HL-60/S4 (cell line): ENCODE data around the gene CCT8.

Experiments
- in situ Hi-C: fragments of 300-500 bp; cut with MboI; formaldehyde crosslinking; loops from 2 replicates; pipeline ENCODE4 v1.14.3; 2022; ENCODE audit warnings: low sequenced_read_pairs

Gene CCT8

DNA sequence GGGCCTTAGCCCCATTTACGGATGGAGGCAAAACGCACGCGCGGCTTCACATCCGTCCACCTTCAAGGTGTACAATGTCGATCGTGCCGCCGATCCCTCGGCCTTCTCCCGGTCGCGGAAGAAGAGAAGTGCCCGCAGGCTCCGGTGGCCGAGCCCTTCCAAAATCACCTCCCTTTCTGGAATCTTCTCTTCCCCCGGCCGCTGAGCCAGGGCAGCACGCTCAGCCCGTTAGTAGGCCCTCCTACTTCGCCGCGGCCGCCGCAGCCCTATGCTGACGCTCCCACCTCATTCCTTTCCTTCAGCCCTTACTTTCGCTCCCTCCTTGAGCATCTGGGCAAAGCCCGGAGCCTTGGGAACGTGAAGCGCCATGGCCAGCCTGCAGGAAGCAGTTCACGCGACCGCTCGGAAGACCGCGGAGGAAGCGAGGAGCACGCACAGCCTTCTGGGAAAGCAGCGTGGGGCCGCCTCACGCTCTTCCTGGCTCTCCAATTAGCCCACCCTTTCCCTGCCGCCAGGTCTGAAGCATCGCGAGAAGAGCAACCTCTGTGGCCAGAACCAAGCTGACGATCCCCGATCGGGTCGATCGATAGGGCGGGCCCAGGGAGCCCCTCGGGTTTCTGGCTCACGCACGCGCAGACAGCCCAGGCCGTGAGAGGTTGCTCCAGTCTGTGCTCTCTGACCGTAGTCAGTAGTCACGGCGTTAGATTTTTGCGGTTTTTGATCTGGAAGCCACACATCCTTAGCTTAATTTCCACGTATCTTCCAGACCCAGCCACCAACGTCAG lies at the start of gene CCT8:
CCT8 (minus strand) TSS at position 427 of the 785 bp plus-strand sequence; CDS start at position 369, 58 bp downstream.
- in situ Hi-C loops: no loop called here

GRCh38 chr21:29121759-29122158 lies 48.3 kb upstream of the CCT8 start:
- in situ Hi-C loops: no loop called here

DNA sequence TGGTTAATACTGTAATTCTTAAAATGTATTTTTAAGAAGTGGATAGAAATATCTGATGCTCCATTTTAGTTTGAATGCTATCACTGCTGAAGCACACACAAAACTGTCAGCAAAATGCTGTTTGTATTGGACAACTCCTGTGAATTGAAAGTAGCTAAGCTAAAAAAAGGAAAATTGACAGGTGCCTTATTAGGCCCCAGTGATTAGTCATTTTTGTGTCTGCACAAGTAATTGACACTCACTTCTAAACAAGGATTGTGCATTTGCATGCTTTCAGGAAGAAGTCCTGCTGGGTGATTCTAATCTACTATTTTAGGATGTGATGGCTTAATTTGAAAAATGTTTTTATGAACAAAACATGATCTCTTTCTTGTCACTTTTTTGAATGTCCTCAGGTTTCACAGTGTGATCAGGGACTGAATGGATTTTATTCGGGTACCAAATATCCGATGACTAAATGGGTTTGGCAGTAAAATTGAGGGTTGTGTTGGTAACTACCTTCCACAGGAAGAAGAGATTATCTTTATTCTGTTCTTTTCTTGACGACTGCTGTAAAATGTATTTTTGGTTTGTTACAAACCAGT lies 44.0 kb upstream of the CCT8 start:
- in situ Hi-C loops: no loop called here

- in situ Hi-C loops: no loop called here
These were observed 42.5 kb upstream of the CCT8 start for GRCh38 chr21:29115899-29116298.

- in situ Hi-C loops: no loop called here
These were observed 41.5 kb upstream of the CCT8 start for GRCh38 chr21:29114765-29115500.

- in situ Hi-C loops: no loop called here
These were observed 31.8 kb upstream of the CCT8 start for GRCh38 chr21:29105218-29105617.

- in situ Hi-C loops: no loop called here
These were observed 30.8 kb upstream of the CCT8 start for GRCh38 chr21:29104239-29104708.

DNA sequence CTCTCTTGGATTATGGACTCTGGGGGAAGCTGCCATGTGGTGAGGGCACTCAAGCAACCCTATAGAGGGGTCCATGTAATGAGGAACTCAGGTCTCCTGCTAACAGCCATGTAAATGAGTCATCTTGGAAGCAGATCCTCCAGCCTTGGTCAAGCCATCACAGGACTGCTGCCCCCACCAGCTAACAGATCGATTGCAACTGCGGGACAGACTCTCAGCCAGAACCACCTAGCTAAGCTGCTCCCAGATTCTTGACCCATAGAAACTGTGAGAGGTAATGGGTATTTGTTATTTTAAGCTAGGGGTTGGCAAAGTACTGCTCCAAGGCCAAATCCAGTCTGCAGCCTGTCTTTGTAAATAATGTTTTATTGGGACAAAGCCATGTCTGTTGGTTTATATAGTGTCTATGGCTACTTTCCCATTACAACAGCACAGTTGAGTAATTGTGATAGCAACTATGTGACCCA lies 29.4 kb upstream of the CCT8 start:
- in situ Hi-C loops: no loop called here

DNA sequence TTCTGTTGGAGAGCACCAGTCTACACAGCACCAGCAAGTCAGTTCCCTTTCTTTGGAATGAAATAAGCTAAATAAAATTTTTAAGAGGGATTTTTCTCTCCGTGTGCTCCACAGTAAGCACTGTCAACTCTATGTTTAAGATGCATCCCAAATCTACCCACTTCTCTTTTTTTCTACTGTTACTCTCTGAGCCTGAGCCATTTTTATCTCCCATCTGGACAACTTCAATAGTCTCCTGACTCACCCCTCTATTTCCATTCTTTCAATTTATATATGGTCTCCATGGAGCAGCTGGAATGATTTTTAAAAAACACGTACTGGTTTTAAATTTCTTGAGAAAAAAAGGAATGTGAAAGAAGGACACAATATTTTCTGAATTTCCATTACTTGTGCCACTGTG lies 24.7 kb upstream of the CCT8 start:
- in situ Hi-C loops: loop anchor here (10.0 to 25.0 kb wide), 3 partner anchors 277 to 1089 kb away; no protein-coding TSS in a partner anchor

DNA sequence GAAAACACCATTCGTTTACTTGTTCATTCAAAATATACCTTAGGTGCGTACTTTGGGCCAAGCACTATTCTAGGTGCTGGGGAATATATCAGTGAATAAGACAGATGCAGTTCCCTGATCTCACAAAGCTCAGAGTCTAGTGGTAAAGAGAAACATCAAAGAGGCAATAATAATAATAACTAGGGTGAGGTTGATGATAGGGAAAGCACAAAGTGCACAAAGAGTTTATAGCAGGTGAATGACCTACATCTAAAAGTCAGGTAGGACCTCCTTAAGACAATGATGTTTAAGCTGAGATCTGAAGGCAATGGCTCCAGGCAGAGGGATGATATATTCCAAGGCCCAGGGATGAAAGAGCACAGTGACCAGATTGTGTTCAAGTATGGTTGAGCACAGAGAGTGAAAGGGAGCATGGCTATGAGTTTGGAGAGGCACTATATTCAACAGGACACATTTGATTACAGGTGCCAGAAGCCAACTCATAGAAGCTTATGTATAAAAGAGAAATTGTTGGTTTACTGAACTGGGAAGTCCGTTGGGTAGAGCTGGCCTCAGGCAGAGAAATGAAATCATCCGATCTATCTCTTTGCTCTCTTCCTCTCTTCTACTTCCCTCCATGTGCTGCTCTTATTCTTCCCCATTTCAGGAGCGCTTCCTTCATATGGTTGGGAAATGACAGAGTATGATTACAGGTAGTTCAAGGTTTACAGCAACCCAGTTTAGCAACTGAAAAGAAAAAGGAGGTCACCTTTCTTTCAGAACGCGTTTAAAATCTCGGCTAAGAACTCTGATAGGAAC lies 23.0 kb upstream of the CCT8 start:
- in situ Hi-C loops: loop anchor here (10.0 to 25.0 kb wide), 3 partner anchors 278 to 1091 kb away; no protein-coding TSS in a partner anchor

GRCh38 chr21:29092102-29092959 lies 18.9 kb upstream of the CCT8 start:
- in situ Hi-C loops: loop anchor here (10.0 to 25.0 kb wide), 3 partner anchors 282 to 1095 kb away; no protein-coding TSS in a partner anchor

DNA sequence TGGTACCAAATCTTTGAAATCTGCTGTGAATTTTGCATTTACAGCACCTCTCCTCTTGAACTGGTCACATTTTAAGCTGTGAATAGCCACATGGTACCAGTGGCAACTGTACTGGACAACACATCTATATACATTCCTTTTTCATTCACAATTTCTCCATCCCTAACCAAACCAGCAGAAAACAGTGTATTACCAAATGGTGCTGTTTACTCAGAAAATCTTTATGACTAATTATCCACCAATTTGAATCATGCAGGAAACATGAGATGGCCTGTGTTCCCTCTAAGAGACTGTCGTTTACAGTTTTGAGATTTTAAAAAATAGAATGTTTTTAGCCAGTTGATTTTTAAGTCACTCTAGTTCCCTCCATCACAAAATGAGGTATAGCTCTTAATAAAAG lies 17.6 kb upstream of the CCT8 start:
- in situ Hi-C loops: loop anchor here (10.0 to 25.0 kb wide), 3 partner anchors 284 to 1096 kb away; no protein-coding TSS in a partner anchor

DNA sequence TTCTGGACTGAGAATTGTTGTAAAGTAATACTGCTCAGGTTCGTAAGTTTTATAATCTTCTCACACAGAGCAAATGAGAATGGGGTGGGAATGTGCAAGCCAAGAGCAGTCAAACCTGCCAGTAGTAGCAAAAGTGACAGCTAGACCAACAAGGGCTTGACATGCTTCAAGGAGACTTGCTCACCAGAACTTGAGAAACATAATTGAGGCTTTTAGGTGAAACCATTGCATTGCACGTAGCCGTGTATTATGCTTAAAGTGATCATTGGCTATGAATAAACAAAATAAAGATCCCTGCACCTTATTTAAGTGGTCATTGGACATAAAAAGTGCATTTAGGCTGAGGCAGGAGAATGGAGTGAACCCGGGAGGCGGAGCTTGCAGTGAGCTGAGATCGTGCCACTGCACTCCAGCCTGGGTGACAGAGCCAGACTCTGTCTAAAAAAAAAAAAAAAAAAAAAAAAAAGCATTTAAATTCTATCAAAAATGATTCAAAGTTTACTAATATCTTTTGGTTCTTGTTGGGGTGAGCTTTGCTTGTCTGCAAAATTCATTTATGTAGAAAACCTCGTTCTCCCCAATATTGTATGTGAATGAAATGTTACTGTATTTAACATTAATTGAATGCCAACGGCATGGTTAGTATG lies 11.8 kb upstream of the CCT8 start:
- in situ Hi-C loops: loop anchor here (25.0 kb wide), 2 partner anchors 752 to 1102 kb away; no protein-coding TSS in a partner anchor

- in situ Hi-C loops: loop anchor here (25.0 kb wide), 2 partner anchors 753 to 1103 kb away; no protein-coding TSS in a partner anchor
These were observed 10.9 kb upstream of the CCT8 start for GRCh38 chr21:29084372-29084771.

GRCh38 chr21:29083306-29083705 lies 9.9 kb upstream of the CCT8 start:
- in situ Hi-C loops: loop anchor here (25.0 kb wide), 2 partner anchors 754 to 1104 kb away; no protein-coding TSS in a partner anchor

DNA sequence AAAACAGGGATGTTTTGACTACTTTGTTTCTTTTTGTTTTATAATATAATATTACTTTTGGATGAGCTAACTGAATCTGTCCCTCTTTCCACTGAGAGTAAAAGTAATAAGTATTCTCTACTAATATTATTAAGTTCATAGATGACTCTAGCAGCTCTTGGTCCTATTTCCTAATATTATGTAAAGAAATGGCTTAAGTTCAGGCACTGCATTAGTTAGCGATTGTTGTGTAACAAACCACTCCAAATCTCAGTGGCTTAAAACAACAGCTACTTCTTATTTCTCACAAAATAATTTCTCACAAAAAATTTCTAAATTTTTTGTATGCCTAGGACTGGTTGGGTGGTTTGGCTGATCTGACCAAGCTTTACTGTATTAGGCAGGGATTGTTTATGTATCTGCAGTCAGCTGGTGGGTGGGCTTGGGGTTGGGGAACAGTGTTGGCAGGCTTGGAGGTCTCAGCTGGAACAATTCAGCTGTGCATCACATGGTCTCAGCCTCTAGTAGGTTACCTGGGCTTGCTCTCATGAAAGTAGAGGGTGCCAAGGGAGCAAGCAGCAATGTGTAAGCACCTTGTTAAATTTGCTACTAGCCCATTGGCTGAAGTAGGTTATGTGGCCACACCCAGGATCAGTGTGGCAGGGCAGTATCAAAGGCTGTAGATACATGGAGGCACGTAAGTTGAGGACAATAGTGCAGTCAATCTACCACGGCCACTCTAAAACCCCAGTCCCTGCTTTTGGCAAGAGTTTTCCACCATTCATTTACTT lies 8.8 kb upstream of the CCT8 start:
- in situ Hi-C loops: loop anchor here (25.0 kb wide), 2 partner anchors 755 to 1105 kb away; no protein-coding TSS in a partner anchor

GRCh38 chr21:29080454-29080941 lies 7.0 kb upstream of the CCT8 start:
- in situ Hi-C loops: loop anchor here (25.0 kb wide), 2 partner anchors 757 to 1107 kb away; no protein-coding TSS in a partner anchor
